ENCODE results near the gene C7orf25. TPM values are rescaled to one million over a fixed set of nuclear protein-coding genes. Genes with fewer than 3 reads are reported as not detected.

Gene C7orf25
- total RNA-seq (2021; ENCODE audit: unreplicated experiment) = 10.0 TPM
- 0.79 TPM for polyA plus RNA-seq (2012; ENCODE audit: insufficient read length)
- Bru-seq, nascent RNA = percentile 73 among the genes with signal in this experiment
- BruChase-seq, experiment 1, labeled RNA remaining after a 2-hour chase = percentile 78 among the genes with signal in this experiment
- percentile 73 among the genes with signal in this experiment for BruChase-seq, experiment 2, labeled RNA remaining after a 6-hour chase
- long read RNA-seq, transcript C7orf25-201 (2 exons, 2,451 nt) = major isoform, 31 of 38 reads
- long read RNA-seq, partial matches to known transcripts = 3 of 38 reads
- long read RNA-seq, other reads (novel, unspliced or antisense) = 0 of 38 reads

DNA sequence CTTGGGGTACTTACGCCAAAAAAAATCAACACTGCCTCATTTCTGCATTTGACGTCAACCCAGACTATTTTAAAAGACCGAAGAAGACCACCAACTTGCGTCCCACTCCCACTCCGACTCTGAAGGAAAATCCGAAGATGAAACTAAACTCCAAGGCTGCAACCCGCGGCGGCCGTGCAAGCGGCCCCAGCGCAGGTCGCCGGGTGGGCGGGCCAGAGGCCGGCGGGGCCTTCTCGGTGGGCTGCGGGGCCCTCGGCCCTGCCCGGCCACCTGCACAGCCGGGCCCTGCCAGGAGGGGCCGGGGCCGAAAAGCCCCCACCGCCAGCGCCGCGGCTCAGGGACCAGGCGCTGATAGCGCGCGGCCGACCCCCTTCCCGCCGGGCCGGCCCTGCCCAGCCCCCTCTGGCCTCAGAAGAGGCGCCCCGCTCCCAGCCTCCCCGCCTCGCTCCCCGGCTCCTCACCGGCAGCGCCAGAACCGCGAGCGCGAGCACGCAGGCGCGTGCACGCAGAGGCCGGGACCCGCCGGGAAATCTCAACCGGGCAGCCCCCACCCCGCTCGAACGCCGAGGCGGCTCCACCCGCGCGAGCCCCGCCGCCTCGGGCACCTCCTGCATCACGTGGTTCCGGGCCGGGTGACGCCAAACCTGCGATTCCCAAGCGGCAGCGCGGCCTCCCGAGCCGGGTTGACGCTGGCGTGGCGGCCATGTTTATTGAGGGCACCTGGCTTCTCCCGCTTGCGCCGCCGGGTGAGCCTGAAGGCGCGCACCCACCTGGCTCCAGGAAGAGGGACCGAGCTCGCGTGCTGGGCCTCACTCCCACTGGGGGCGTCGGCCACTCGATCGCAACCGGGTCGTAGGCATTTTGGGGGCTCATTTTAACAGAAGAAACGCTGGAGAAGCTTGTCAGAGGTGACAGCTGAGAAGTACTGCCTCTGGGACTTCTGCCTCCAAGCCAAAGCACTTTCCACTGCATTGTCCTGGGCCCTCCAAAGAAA lies at the start of gene C7orf25:
C7orf25 (minus strand) TSS at position 617 of the 994 bp plus-strand sequence. CDS start 1,170 bp downstream, outside the sequence.
- intact Hi-C loops (cut with micrococcal nuclease; ENCODE audit: unreplicated experiment) = no loop called here
- H3K4me3 ChIP-seq (ENCODE audit: low read depth in 2 of 2, low read length in 2 of 2) = peak within 1 kb of the TSS; percentile 63 to 86
- CTCF ChIA-PET = no interaction called here
- in situ Hi-C loops (cut with HindIII; ENCODE audit: low pct_unique_long_range_greater_than_20kb, low sequenced_read_pairs) = no loop called here
- TF ChIP-seq, protein P1, sequence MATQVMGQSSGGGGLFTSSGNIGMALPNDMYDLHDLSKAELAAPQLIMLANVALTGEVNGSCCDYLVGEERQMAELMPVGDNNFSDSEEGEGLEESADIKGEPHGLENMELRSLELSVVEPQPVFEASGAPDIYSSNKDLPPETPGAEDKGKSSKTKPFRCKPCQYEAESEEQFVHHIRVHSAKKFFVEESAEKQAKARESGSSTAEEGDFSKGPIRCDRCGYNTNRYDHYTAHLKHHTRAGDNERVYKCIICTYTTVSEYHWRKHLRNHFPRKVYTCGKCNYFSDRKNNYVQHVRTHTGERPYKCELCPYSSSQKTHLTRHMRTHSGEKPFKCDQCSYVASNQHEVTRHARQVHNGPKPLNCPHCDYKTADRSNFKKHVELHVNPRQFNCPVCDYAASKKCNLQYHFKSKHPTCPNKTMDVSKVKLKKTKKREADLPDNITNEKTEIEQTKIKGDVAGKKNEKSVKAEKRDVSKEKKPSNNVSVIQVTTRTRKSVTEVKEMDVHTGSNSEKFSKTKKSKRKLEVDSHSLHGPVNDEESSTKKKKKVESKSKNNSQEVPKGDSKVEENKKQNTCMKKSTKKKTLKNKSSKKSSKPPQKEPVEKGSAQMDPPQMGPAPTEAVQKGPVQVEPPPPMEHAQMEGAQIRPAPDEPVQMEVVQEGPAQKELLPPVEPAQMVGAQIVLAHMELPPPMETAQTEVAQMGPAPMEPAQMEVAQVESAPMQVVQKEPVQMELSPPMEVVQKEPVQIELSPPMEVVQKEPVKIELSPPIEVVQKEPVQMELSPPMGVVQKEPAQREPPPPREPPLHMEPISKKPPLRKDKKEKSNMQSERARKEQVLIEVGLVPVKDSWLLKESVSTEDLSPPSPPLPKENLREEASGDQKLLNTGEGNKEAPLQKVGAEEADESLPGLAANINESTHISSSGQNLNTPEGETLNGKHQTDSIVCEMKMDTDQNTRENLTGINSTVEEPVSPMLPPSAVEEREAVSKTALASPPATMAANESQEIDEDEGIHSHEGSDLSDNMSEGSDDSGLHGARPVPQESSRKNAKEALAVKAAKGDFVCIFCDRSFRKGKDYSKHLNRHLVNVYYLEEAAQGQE (IDR thresholded peaks at IDR 0.05; ENCODE audit: insufficient read depth in 1 of 2, low read depth in 2 of 2, low read length in 1 of 2) = 0 out of 4 replicates have a peak, but pooled peaks of 1 of the 2 experiments have one; percentile 22
- TF ChIP-seq TCF7L2 (IDR thresholded peaks at IDR 0.05; ENCODE audit: low read depth, low read length) (no peak), SIN3A (IDR thresholded peaks at IDR 0.05; ENCODE audit: borderline replicate concordance, insufficient read depth, low read depth, low read length) (peak; percentile 58; the same call in 1 of the 2 replicates), POLR2AphosphoS5 (IDR thresholded peaks at IDR 0.05; ENCODE audit: low read depth, low read length) (peak; percentile 70)
- TF ChIP-seq, protein P2, sequence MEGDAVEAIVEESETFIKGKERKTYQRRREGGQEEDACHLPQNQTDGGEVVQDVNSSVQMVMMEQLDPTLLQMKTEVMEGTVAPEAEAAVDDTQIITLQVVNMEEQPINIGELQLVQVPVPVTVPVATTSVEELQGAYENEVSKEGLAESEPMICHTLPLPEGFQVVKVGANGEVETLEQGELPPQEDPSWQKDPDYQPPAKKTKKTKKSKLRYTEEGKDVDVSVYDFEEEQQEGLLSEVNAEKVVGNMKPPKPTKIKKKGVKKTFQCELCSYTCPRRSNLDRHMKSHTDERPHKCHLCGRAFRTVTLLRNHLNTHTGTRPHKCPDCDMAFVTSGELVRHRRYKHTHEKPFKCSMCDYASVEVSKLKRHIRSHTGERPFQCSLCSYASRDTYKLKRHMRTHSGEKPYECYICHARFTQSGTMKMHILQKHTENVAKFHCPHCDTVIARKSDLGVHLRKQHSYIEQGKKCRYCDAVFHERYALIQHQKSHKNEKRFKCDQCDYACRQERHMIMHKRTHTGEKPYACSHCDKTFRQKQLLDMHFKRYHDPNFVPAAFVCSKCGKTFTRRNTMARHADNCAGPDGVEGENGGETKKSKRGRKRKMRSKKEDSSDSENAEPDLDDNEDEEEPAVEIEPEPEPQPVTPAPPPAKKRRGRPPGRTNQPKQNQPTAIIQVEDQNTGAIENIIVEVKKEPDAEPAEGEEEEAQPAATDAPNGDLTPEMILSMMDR (IDR thresholded peaks at IDR 0.05) = no peak
- H3K36me3 ChIP-seq (ENCODE audit: control insufficient read depth, insufficient read depth, low read length) = peaks cover 7% of the 10 kb centered on the region
- peak; percentile 99 for ATAC-seq
- no peaks in the 10 kb centered on the region for H3K9me3 ChIP-seq (ENCODE audit: control insufficient read depth, insufficient read depth, low read depth, low read length)
- peak within 1 kb of the TSS; percentile 93 for H3K27ac ChIP-seq (ENCODE audit: low read length)
- peak; percentile 76 for DNase-seq (ENCODE audit: low read depth, low spot score)
- H3K4me1 ChIP-seq (ENCODE audit: control insufficient read depth, insufficient read depth, low read length) = peaks cover 10% of the 10 kb centered on the region
- no peaks in the 10 kb centered on the region for H3K27me3 ChIP-seq (ENCODE audit: control insufficient read depth, insufficient read depth, low read length)
- POLR2A ChIA-PET = no interaction called here
- no TSS peak for BruUV-seq (replicated peaks)

DNA sequence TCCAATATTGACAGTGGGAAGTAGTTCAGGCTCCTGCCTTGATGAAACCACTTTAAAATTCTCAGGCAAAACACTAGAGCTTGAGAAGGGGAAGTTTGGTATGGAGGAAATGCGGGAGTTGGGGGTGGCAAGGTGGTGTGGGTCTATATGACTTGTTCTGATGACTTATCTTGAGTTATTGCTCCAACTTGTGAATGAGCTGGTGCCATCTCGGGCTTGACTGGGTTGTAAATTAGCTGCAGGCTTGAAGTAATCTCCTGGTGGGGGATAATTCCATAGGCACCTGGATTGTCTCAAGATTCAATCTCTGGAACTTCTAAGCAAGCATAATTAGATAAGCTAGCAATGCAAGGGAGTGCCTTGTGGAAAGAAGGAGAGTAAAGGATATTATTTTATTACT lies 49.3 kb upstream of the C7orf25 start:
- H3K27me3 ChIP-seq (ENCODE audit: control insufficient read depth, insufficient read depth, low read length) = peaks cover 5% of the 10 kb centered on the region; the same call in 1 of the 2 replicates
- in situ Hi-C loops (cut with HindIII; ENCODE audit: low pct_unique_long_range_greater_than_20kb, low sequenced_read_pairs) (no loop called here), intact Hi-C loops (cut with micrococcal nuclease; ENCODE audit: unreplicated experiment) (no loop called here)
- ChIA-PET POLR2A (no interaction called here), CTCF (no interaction called here)
- TF ChIP-seq SIN3A (IDR thresholded peaks at IDR 0.05; ENCODE audit: borderline replicate concordance, insufficient read depth, low read depth, low read length) = no peak
- TF ChIP-seq TCF7L2 (IDR thresholded peaks at IDR 0.05; ENCODE audit: low read depth, low read length) = no peak
- no peak for TF ChIP-seq POLR2AphosphoS5 (IDR thresholded peaks at IDR 0.05; ENCODE audit: low read depth, low read length)
- TF ChIP-seq, protein P1 (IDR thresholded peaks at IDR 0.05; ENCODE audit: insufficient read depth in 1 of 2, low read depth in 2 of 2, low read length in 1 of 2) = no peak
- DNase-seq (ENCODE audit: low read depth, low spot score) = no peak
- no peak overlapping the region for H3K4me3 ChIP-seq (ENCODE audit: low read depth in 2 of 2, low read length in 2 of 2)
- H3K9me3 ChIP-seq (ENCODE audit: control insufficient read depth, insufficient read depth, low read depth, low read length) = peaks cover 2% of the 10 kb centered on the region; the same call in 1 of the 2 replicates
- no peak overlapping the region for H3K27ac ChIP-seq (ENCODE audit: low read length)
- no TSS peak for BruUV-seq (replicated peaks)
- H3K36me3 ChIP-seq (ENCODE audit: control insufficient read depth, insufficient read depth, low read length) = no peaks in the 10 kb centered on the region
- no peaks in the 10 kb centered on the region for H3K4me1 ChIP-seq (ENCODE audit: control insufficient read depth, insufficient read depth, low read length)
- ATAC-seq = no peak
